Epithelial cell of proximal tubule (primary cell): Measurements from ENCODE around the gene ALDH3B1. TPM values are rescaled to one million over a fixed set of nuclear protein-coding genes. Genes with fewer than 3 reads are reported as not detected.

Source experiments
- DNase-seq: peaks from one replicate; pipeline ENCODE4 v3.0.0-alpha.2; 2011; ENCODE audit warnings: low read depth
- H3K4me3 ChIP-seq: 2 replicates; pipeline ENCODE4 v1.5.1; 2011; ENCODE audit warnings: low read depth, mild to moderate bottlenecking, low read length
- CTCF ChIP-seq: conservative IDR thresholded peaks from 2 replicates; pipeline ENCODE4 v1.5.1; 2012; ENCODE audit warnings: low read depth, mild to moderate bottlenecking, low read length
- total RNA-seq: library from RNA; depleted of rRNA; stranded (reverse); fragments of >200 nt; gene quantifications from 2 replicates; pipeline ENCODE4 v1.2.3, GENCODE V29; 2015

Gene ALDH3B1
- total RNA-seq, 1 donor from 2014 or later: 3.9 TPM

DNA sequence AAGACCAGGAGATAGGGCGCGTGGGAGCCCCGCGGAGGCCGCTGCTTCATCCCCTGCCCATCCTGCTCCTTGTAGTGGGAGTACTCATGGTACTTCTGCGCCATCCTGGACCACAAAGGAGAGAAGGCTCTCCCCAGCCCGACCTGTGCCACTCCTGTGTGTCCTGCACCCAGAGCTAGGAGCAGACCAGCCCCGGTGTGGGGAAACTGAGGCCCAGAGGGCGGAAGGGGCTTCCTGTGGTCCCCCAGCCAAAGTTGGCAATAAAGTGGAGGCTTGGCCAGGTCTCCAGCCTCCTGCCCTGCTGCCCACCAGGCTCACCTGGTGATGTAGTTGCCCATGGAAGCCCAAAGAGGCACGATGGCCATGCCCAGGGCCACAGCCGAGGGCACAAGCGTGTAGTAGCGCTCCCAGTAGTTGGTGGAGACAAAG is 10.9 kb upstream of the ALDH3B1 start:
- no peak overlapping the region for H3K4me3 ChIP-seq
- DNase-seq: no peak
- TF ChIP-seq CTCF: no peak

DNA sequence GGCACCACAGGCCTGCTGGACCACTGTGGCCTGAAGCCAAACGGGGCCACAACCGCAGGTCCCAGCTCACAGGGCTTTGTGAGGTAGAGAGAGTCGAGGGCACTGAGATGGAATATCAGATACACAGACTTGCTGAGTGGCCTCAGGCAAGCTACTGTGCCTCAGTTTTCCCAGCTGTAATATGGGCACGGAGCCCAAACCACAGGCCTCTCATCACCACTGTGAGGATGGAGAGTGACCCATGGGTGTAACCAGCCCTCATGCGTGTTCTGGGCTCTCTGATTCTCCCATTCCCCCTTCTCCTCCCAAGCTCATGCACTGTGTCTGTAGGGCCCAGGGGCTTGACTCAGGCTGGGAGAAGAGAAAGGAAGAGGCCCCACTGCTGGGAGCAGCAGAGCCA is 10.4 kb upstream of the ALDH3B1 start:
- no peak for DNase-seq
- no peak overlapping the region for H3K4me3 ChIP-seq
- TF ChIP-seq CTCF: no peak

DNA sequence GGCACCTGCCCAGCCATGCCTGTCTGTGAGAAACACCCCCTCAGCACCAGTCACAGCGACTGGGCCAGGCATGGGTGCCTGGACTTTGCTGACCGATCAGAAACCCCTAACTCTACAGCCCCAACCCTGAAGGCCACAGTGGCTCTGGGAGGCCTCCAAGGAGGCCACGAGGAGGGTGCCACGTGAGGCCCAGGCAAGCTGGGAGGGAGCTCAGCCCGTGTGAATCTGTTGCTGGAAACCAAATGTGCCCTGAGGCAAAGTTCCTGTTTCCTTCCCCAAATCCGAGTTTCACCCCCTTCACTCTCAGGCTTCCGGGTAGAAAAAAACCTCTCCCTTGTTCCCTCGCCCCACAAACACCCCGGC is 7.6 kb upstream of the ALDH3B1 start:
- TF ChIP-seq CTCF: no peak
- no peak overlapping the region for H3K4me3 ChIP-seq
- DNase-seq: no peak

GRCh38 chr11:68002938-68003845 is 6.9 kb upstream of the ALDH3B1 start:
- no peak for TF ChIP-seq CTCF
- DNase-seq: no peak

GRCh38 chr11:68003846-68004550 is 6.1 kb upstream of the ALDH3B1 start, which contains the start of gene UNC93B1:
Gene UNC93B1 (minus strand): TSS chr11:68004097. CDS start chr11:68004043, 54 bp downstream.
- TF ChIP-seq CTCF: no peak
- no peak for DNase-seq
- H3K4me3 ChIP-seq: peak within 1 kb of the TSS; percentile 65

More at GRCh38 chr11:68002938-68003845, 6.9 kb upstream of the ALDH3B1 start:
- H3K4me3 ChIP-seq: peak overlapping the region; percentile 65

- no peak for TF ChIP-seq CTCF
- DNase-seq: no peak
- peak overlapping the region; percentile 65 for H3K4me3 ChIP-seq
Observed at GRCh38 chr11:68004551-68005335, 5.4 kb upstream of the ALDH3B1 start.
